Ishikawa (cell line): Measurements from ENCODE around the gene MORF4L1.

Source experiments
- CEBPB ChIP-seq: IDR thresholded peaks from 2 replicates; pipeline ENCODE4 v1.6.1; 2012
- CREB1 ChIP-seq: IDR thresholded peaks from 2 replicates; pipeline ENCODE4 v1.6.1; 2012; ENCODE audit warnings: low read depth
- EGR1 ChIP-seq: IDR thresholded peaks from 2 replicates; pipeline ENCODE4 v1.6.1; 2012
- EP300 ChIP-seq: IDR thresholded peaks from 2 replicates; pipeline ENCODE4 v1.6.1; 2012; ENCODE audit warnings: borderline replicate concordance
- FOXM1 ChIP-seq: IDR thresholded peaks from 2 replicates; pipeline ENCODE4 v1.6.1; 2012; ENCODE audit warnings: low read depth, borderline replicate concordance
- MAX ChIP-seq: IDR thresholded peaks from 2 replicates; pipeline ENCODE4 v1.6.1; 2012
- NFIC ChIP-seq: IDR thresholded peaks from 2 replicates; pipeline ENCODE4 v1.6.1; 2012
- RAD21 ChIP-seq: IDR thresholded peaks from 2 replicates; pipeline ENCODE4 v1.6.1; 2012; ENCODE audit warnings: low read depth
- REST ChIP-seq: IDR thresholded peaks from 2 replicates; pipeline ENCODE4 v1.6.1; 2012; ENCODE audit warnings: low read depth, mild to moderate bottlenecking
- TAF1 ChIP-seq: IDR thresholded peaks from 2 replicates; pipeline ENCODE4 v1.6.1; 2012; ENCODE audit warnings: low read depth, mild to moderate bottlenecking
- TCF12 ChIP-seq: IDR thresholded peaks from 2 replicates; pipeline ENCODE4 v1.6.1; 2012; ENCODE audit warnings: low read depth
- TEAD4 ChIP-seq: IDR thresholded peaks from 2 replicates; pipeline ENCODE4 v1.6.1; 2012
- USF1 ChIP-seq: IDR thresholded peaks from 2 replicates; pipeline ENCODE4 v1.6.1; 2012
- YY1 ChIP-seq: IDR thresholded peaks from 2 replicates; pipeline ENCODE4 v1.6.1; 2012; ENCODE audit warnings: low read depth
- ZBTB7A ChIP-seq: IDR thresholded peaks from 2 replicates; pipeline ENCODE4 v1.6.1; 2012; ENCODE audit warnings: low read depth

The MORF4L1 gene

GRCh38 chr15:78872155-78872971 lies at the start of gene MORF4L1:
MORF4L1 (plus strand) TSS chr15:78872890; CDS start chr15:78873018, 128 bp downstream.
- TF ChIP-seq REST (no peak), CREB1 (peak; percentile 91)

- TF ChIP-seq USF1 (no peak), CEBPB (no peak), EGR1 (no peak), CREB1 (no peak), TEAD4 (no peak), REST (no peak), MAX (no peak), TCF12 (no peak), RAD21 (no peak), YY1 (no peak), ZBTB7A (no peak), FOXM1 (no peak), EP300 (no peak), NFIC (no peak), TAF1 (no peak)
Observed at GRCh38 chr15:78828920-78829319, 43.8 kb upstream of the MORF4L1 start.

- TF ChIP-seq TAF1 = no peak
- TF ChIP-seq USF1 = no peak
- no peak for TF ChIP-seq ZBTB7A
Observed at GRCh38 chr15:78830514-78831228, 42.0 kb upstream of the MORF4L1 start.

GRCh38 chr15:78831229-78832207 lies 41.2 kb upstream of the MORF4L1 start:
- TF ChIP-seq REST (no peak), USF1 (no peak), YY1 (no peak), TCF12 (no peak), ZBTB7A (no peak), MAX (no peak), RAD21 (no peak), FOXM1 (no peak), CEBPB (no peak), CREB1 (no peak), EGR1 (no peak), NFIC (no peak), EP300 (no peak), TAF1 (no peak), TEAD4 (no peak)
